Measurements from ENCODE around the gene PPP3CA.
"Not testable (repeated sequence)": the region's sequence is repeated elsewhere in the genome, so short reads cannot be mapped to it uniquely, and the experiment has no call there.

PPP3CA gene

GRCh38 chr4:101008503-101008902 lies 338.8 kb downstream of the PPP3CA start:
- no peak for DNase-seq (ENCODE audit: low read depth)

- no peak for DNase-seq (ENCODE audit: low read depth)
Measured at GRCh38 chr4:101005659-101006058, 341.7 kb downstream of the PPP3CA start.

- DNase-seq (ENCODE audit: low read depth), result no peak
Measured at GRCh38 chr4:101000496-101000895, 346.8 kb downstream of the PPP3CA start.

- no peak for DNase-seq (ENCODE audit: low read depth)
Measured at GRCh38 chr4:100995671-100996070, 351.7 kb downstream of the PPP3CA start.

- DNase-seq (ENCODE audit: low read depth), result not testable (repeated sequence)
Measured at GRCh38 chr4:100995002-100995401, 352.3 kb downstream of the PPP3CA start.

- not testable (repeated sequence) for DNase-seq (ENCODE audit: low read depth)
Measured at GRCh38 chr4:100991332-100992069, 355.8 kb downstream of the PPP3CA start.

GRCh38 chr4:100989401-100989800 lies 357.9 kb downstream of the PPP3CA start:
- DNase-seq (ENCODE audit: low read depth), result no peak

GRCh38 chr4:100988876-100989275 lies 358.4 kb downstream of the PPP3CA start:
- DNase-seq (ENCODE audit: low read depth), result no peak

- no peak for DNase-seq (ENCODE audit: low read depth)
Measured at GRCh38 chr4:100986360-100986868, 360.9 kb downstream of the PPP3CA start.

- no peak for DNase-seq (ENCODE audit: low read depth)
Measured at GRCh38 chr4:100985576-100985975, 361.8 kb downstream of the PPP3CA start.

- peak; percentile 24 for DNase-seq (ENCODE audit: low read depth)
Measured at GRCh38 chr4:100984901-100985300, 362.4 kb downstream of the PPP3CA start.

- DNase-seq (ENCODE audit: low read depth), result no peak
Measured at GRCh38 chr4:100983426-100983825, 363.9 kb downstream of the PPP3CA start.

GRCh38 chr4:100982345-100982744 lies 365.0 kb downstream of the PPP3CA start:
- DNase-seq (ENCODE audit: low read depth), result no peak

GRCh38 chr4:100981447-100982204 lies 365.7 kb downstream of the PPP3CA start:
- DNase-seq (ENCODE audit: low read depth), result no peak

GRCh38 chr4:100979736-100980135 lies 367.6 kb downstream of the PPP3CA start:
- no peak for DNase-seq (ENCODE audit: low read depth)

- no peak for DNase-seq (ENCODE audit: low read depth)
Measured at GRCh38 chr4:100977746-100978397, 369.5 kb downstream of the PPP3CA start.

- no peak for DNase-seq (ENCODE audit: low read depth)
Measured at GRCh38 chr4:100977274-100977673, 370.1 kb downstream of the PPP3CA start.

Measured in HS-27A (cell line).